ENCODE data around the gene DLGAP4.

The DLGAP4 gene, protein sequence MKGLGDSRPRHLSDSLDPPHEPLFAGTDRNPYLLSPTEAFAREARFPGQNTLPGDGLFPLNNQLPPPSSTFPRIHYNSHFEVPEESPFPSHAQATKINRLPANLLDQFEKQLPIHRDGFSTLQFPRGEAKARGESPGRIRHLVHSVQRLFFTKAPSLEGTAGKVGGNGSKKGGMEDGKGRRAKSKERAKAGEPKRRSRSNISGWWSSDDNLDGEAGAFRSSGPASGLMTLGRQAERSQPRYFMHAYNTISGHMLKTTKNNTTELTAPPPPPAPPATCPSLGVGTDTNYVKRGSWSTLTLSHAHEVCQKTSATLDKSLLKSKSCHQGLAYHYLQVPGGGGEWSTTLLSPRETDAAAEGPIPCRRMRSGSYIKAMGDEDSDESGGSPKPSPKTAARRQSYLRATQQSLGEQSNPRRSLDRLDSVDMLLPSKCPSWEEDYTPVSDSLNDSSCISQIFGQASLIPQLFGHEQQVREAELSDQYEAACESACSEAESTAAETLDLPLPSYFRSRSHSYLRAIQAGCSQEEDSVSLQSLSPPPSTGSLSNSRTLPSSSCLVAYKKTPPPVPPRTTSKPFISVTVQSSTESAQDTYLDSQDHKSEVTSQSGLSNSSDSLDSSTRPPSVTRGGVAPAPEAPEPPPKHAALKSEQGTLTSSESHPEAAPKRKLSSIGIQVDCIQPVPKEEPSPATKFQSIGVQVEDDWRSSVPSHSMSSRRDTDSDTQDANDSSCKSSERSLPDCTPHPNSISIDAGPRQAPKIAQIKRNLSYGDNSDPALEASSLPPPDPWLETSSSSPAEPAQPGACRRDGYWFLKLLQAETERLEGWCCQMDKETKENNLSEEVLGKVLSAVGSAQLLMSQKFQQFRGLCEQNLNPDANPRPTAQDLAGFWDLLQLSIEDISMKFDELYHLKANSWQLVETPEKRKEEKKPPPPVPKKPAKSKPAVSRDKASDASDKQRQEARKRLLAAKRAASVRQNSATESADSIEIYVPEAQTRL

GRCh38 chr20:36305602-36306551, at the start of gene DLGAP4:
Gene DLGAP4 (plus strand): TSS chr20:36306339. CDS start chr20:36431718, 125,379 bp downstream.
- DNase-seq = no peak

DNA sequence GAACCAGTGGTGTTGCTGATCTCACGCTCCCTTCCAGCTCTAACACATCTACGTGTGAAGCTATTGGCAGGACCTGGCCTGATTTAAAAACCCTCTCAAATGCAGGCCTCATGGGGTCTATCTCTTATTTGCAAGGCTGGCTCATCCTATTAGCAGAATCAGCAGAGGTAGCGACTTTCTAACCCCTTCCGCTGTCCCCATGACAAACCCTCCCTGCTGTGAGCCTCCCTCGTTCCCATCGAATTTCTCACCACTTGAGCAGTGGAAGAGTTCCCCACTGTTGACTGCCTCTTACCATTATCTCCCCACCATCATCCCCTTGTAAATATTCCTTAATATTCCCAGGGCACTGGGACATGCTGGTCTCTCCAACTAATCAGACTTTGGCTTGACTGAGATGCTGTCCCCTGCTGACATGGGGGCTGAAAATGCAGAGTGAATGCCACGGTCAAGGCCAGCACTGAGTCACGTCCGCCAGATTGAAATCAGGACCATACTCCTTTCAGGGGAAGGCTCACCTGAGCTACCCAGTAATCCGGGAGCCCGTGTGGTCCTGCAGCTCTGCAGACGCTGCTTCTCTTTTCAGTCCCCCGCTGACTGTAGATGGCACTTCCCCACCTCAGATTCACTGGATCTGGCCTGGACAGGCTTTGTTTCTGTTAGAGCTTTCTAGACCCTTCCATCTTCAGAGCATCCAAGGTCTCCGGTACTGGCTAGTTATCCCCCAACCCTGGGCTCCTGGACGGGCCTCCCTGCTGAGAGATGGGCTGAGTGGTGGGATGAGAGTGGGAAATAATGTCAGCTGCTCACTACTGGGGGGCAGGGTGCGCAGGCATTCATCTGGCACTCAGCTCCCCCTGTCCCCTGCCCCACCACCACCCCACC, 46.7 kb upstream of the DLGAP4 start:
- no peak for DNase-seq

DNA sequence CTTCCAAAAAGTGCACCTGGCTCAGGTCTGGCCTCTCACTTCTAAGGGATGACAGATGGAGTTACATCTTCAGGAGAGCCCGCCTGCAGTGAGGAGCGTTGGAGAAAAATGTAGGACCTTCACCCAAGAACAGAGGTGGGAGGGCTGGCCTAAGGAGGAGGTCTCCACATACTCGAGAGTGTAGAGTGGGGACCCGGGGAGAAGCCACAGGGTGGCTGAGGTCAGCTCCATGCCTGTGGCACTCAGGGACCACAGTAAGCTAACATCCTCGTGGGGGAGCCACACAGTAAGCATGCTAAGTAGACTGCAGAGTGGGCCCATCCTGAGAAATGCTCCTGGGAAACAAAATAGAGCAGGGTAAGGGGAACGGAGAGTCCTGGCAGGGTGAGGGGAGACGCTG, 45.8 kb upstream of the DLGAP4 start:
- DNase-seq = no peak

GRCh38 chr20:36261389-36262105, 44.6 kb upstream of the DLGAP4 start:
- DNase-seq = no peak

DNA sequence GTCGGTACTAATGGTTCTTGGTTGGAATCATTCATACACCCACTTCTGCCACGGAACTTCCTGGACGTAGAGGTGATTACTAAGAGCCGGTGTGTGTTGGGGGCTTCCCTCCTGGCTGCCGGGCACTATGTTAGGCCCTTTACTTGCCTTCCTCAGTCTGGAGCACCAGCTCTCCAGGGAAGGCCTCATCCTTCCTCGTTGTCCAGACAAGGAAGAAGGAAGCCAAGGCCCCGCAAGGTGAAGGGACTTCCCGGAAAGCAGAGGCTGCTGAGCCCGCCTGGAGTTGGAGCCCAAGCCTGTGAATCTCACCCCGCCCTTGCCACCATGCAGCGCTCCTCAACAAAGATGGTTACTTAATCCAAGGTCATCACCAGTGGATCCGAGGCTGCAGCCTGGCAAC, 43.7 kb upstream of the DLGAP4 start:
- DNase-seq = no peak

DNA sequence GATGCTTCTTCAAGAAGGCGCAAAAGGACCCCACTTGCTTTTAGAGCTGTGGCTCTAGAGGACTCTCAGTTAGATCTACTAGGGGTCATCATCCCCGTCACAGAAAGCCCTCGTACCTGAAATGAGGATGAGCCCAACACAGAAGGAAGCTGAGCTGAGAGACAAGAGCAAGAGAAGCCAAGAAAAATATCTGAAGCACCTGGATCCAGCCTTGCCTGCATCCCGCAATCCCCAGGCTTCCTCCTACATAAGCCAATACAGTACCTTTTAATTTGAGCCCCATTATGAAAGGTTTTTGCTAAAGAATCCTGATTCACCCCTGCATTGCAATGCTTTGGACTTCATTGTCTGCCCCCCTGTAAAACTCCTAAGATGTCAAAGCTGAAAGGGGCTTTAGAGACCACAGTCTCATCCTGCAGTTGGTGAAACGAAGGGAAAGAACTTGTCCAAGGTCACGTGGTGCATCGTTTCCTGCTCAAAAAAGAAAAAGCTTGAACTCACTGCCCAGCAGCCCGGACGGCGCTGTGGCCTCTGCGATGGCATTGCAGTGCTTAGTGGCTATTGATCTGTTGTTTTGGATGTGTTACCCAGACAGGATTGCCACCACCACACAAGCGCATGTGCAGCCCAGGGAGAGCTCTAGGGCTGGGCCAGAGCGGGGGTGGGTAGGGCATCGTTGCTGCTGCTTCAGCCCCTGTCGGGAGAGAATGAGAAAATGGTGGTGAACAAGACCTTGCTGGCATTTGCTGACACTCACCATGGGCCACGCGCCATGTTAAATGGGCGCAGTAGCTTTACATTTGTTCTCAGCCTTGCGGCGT, 41.5 kb upstream of the DLGAP4 start:
- DNase-seq = no peak

GRCh38 chr20:36266189-36266588, 40.0 kb upstream of the DLGAP4 start:
- DNase-seq = no peak

DNA sequence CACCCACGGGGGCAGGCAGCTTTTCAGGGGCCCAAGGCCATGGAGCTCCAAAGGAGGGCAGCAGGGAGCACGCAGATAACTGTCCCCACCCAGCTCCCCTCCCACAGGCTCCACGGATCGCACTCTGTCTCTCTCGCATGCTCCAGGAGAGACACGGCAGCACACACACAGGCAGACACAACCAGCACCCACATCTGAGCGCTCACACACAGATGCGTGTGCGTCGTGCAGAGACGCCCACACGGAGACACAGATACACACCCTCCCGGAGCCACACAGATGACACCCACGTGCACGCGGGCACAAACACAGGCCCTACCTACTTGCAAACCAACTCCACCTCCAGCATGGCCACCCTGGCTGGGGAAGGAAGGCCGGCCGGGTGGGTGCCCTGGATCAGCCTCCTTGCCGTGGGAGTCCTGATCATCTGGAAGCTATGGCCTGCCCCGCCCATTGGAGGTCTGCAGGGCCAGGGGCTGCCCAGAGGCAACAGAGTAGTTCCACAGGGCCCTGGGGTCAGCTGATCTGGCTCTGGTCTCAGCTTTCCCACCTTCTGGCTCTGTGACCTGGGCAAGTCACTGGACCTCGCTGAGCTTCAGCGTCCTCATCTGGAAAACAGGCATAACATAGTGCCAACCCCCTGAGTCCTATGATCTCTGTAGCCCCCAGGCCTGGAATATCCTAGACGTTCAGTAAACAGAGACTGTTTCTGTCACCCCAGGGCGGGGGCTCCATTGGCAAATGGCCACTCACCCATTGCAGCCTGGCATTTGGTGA, 38.3 kb upstream of the DLGAP4 start:
- DNase-seq = no peak

GRCh38 chr20:36268440-36269342, 37.4 kb upstream of the DLGAP4 start:
- DNase-seq = no peak

GRCh38 chr20:36269507-36269906, 36.6 kb upstream of the DLGAP4 start:
- DNase-seq = no peak

- no peak for DNase-seq
Observed at GRCh38 chr20:36270744-36271638, 35.1 kb upstream of the DLGAP4 start.

GRCh38 chr20:36271639-36272546, 34.2 kb upstream of the DLGAP4 start:
- no peak for DNase-seq

- no peak for DNase-seq
Observed at GRCh38 chr20:36272547-36273220, 33.5 kb upstream of the DLGAP4 start.

- DNase-seq = peak in 1 of 2 experiments; percentile 48
Observed at GRCh38 chr20:36273414-36274180, 32.5 kb upstream of the DLGAP4 start.

Measured in SW 1271 (cell line).